HepG2 (cell line): ENCODE measurements around the gene MUC6. TPM values are rescaled to one million over a fixed set of nuclear protein-coding genes. Genes with fewer than 3 reads are reported as not detected.

Experiments used
- ATAC-seq: fragments of 200-7000 bp; cut with Tn5 transposase; 3 replicates; pipeline ENCODE4 v1.9.1; 2020; ENCODE audit warnings: mild to moderate bottlenecking, moderate library complexity
- BruUV-seq: library from RNA; stranded (reverse); fragments of 400-500 nt; replicated peaks from 2 replicates; lab custom pipeline; 2021; lab: Mats Ljungman, UMichigan
- CTCF ChIA-PET: fragments of 300-600 bp; formaldehyde crosslinking; extraction: SDS; loops from one replicate; lab custom pipeline; 2021; ENCODE audit warnings: low total read pairs, inconsistent platforms, low intra/inter-chr PET ratio; lab: Yijun Ruan, JAX
- POLR2A ChIA-PET: fragments of 350-600 bp; sonication (Branson Sonifier 250); formaldehyde crosslinking; loops from one replicate; lab custom pipeline; 2020; ENCODE audit warnings: antibody characterized with exemption, inconsistent platforms; lab: Yijun Ruan, JAX
- DNase-seq: peaks from one replicate; pipeline ENCODE4 v3.0.0-alpha.2; 2015; ENCODE audit warnings: low spot score
- FAIRE-seq: peaks from 3 replicates; lab custom pipeline; 2011; peaks lifted over from hg19 to GRCh38; lab: Jason Lieb, UNC
- H2AFZ ChIP-seq: one replicate; pipeline ENCODE4 v1.6.1; 2011; ENCODE audit warnings: low read length, inconsistent platforms
- H3K27ac ChIP-seq: fragments of 300-600 bp; 3 replicates; pipeline ENCODE4 v1.8.0; 2011; ENCODE audit warnings: mixed run types, mild to moderate bottlenecking, mixed read lengths, low read length, inconsistent platforms; ENCODE audit not compliant: insufficient read depth; ENCODE audit errors: extremely low read length
- H3K27me3 ChIP-seq, 2 experiments: fragments of 200-600 bp in 1 of 2; 2 replicates in 1 of 2; 3 replicates in 1 of 2; pipeline versions ENCODE4 v1.6.0 to v1.8.0; 2011; ENCODE audit warnings: low read length in 2 of 2, mild to moderate bottlenecking in 2 of 2, moderate library complexity in 2 of 2, inconsistent platforms in 1 of 2; ENCODE audit not compliant: insufficient read depth in 2 of 2, control insufficient read depth in 1 of 2
- H3K36me3 ChIP-seq, 2 experiments: fragments of 200-600 bp in 1 of 2; replicated peaks in 1 of 2; 2 replicates in 1 of 2; 3 replicates in 1 of 2; pipeline versions ENCODE4 v1.5.1 to v1.8.0; 2011; ENCODE audit warnings: low read length in 2 of 2, inconsistent platforms in 1 of 2; ENCODE audit not compliant: insufficient read depth in 2 of 2, control insufficient read depth in 1 of 2
- H3K4me1 ChIP-seq: 2 replicates; pipeline ENCODE4 v1.5.1; 2012; ENCODE audit warnings: low read length, inconsistent platforms; ENCODE audit not compliant: insufficient read depth
- H3K4me2 ChIP-seq: 2 replicates; pipeline ENCODE4 v1.6.0; 2011; ENCODE audit warnings: low read depth, low read length, inconsistent platforms
- H3K4me3 ChIP-seq, 3 experiments: fragments of 200-600 bp in 1 of 3; sonication (generic), shearing (Covaris generic) in 1 of 3; replicated peaks in 1 of 3; 2 replicates each; pipeline ENCODE4 v1.5.1; 2011 to 2016; ENCODE audit warnings: low read length in 3 of 3, inconsistent platforms in 2 of 3, low read depth in 2 of 3, mild to moderate bottlenecking in 2 of 3, control low read depth in 1 of 3, mixed read lengths in 1 of 3; ENCODE audit not compliant: insufficient read depth in 1 of 3
- H3K79me2 ChIP-seq: one replicate; pipeline ENCODE4 v1.6.1; 2011; ENCODE audit warnings: low read length, inconsistent platforms; ENCODE audit not compliant: insufficient read depth
- H3K9ac ChIP-seq: 2 replicates; pipeline ENCODE4 v1.6.0; 2011; ENCODE audit warnings: mild to moderate bottlenecking, low read depth, low read length, inconsistent platforms; ENCODE audit not compliant: insufficient read depth
- H3K9me3 ChIP-seq: 2 replicates; pipeline ENCODE4 v1.5.1; 2012; ENCODE audit warnings: mild to moderate bottlenecking, low read length
- H4K20me1 ChIP-seq: 2 replicates; pipeline ENCODE4 v1.6.0; 2011; ENCODE audit warnings: inconsistent platforms, mild to moderate bottlenecking, low read length, moderate library complexity; ENCODE audit not compliant: insufficient read depth
- CBX5 ChIP-seq: sonication (generic); formaldehyde crosslinking; IDR thresholded peaks from 2 replicates; pipeline ENCODE4 v1.4.0; 2020; ENCODE audit warnings: missing genetic modification reagents, borderline replicate concordance
- KLF16 ChIP-seq, 2 experiments: sonication (generic) in 1 of 2; formaldehyde crosslinking in 1 of 2; IDR thresholded peaks; 2 replicates each; pipeline versions ENCODE4 v1.6.1 to v1.8.0; 2016 to 2023; ENCODE audit warnings: missing genetic modification reagents in 2 of 2, missing compliant biosample characterization in 1 of 2
- MLXIP ChIP-seq: sonication (generic); formaldehyde crosslinking; IDR thresholded peaks from 2 replicates; pipeline ENCODE4 v1.9.0; 2021; ENCODE audit warnings: missing genetic modification reagents, borderline replicate concordance
- NFYB ChIP-seq: sonication (generic); formaldehyde crosslinking; IDR thresholded peaks from 2 replicates; pipeline ENCODE4 v1.4.0; 2020; ENCODE audit warnings: missing genetic modification reagents
- THAP11 ChIP-seq: IDR thresholded peaks from 2 replicates; pipeline ENCODE4 v1.6.1; 2016; ENCODE audit warnings: missing biosample characterization, missing genetic modification reagents
- WGBS: methylation state at CpG from one replicate; pipeline ENCODE4 v1.1.6; 2017; ENCODE audit warnings: low lambda C conversion rate; 5-methylcytosine and 5-hydroxymethylcytosine counted together
- in situ Hi-C: cut with HindIII; loops from 2 replicates; pipeline ENCODE4 v1.10.0; 2017; ENCODE audit warnings: low pct_unique_long_range_greater_than_20kb; ENCODE audit not compliant: extremely low pct_ligation_motif_present
- intact Hi-C: fragments of 100-400 bp; cut with micrococcal nuclease; formaldehyde crosslinking; loops from one replicate; pipeline ENCODE4 v1.10.0; 2022; ENCODE audit not compliant: unreplicated experiment
- polyA plus RNA-seq, 8 experiments: library from polyadenylated mRNA; depleted of rRNA in 3 of 8; stranded (reverse) in 7 of 8; unstranded in 1 of 8; fragments of >200 nt; fragmentation: Illumina TruSeq in 4 of 8; extraction: Trizol in 4 of 8; gene quantifications; 2 replicates each; pipeline versions ENCODE4 v1.2.1 to v1.2.3, GENCODE V29; 2011 to 2016; ENCODE audit warnings: low read depth in 4 of 8, missing spikeins in 1 of 8, mixed read lengths in 1 of 8; ENCODE audit not compliant: insufficient read depth in 1 of 8
- total RNA-seq, 5 experiments: library from RNA; depleted of rRNA; stranded (reverse); fragments of >200 nt; fragmentation: Illumina TruSeq; extraction: Trizol; gene quantifications; 2 replicates each; pipeline ENCODE4 v1.2.3, GENCODE V29; 2016; ENCODE audit warnings: low read depth in 1 of 5
- TF ChIP-seq, protein P1 (sequence below): sonication (generic); formaldehyde crosslinking; IDR thresholded peaks from 2 replicates; pipeline ENCODE4 v1.4.0; 2020; ENCODE audit warnings: mild to moderate bottlenecking, missing genetic modification reagents
- TF ChIP-seq, protein P2 (sequence below): IDR thresholded peaks from 2 replicates; pipeline ENCODE4 v1.6.1; 2016; ENCODE audit warnings: mild to moderate bottlenecking, missing biosample characterization, missing genetic modification reagents

Gene MUC6
- total and polyA plus RNA-seq, 2 of the 13 experiments (the other 11 are each of a cell fraction or from before 2014, with no cell fraction given): not detected

- TF ChIP-seq, protein P1, sequence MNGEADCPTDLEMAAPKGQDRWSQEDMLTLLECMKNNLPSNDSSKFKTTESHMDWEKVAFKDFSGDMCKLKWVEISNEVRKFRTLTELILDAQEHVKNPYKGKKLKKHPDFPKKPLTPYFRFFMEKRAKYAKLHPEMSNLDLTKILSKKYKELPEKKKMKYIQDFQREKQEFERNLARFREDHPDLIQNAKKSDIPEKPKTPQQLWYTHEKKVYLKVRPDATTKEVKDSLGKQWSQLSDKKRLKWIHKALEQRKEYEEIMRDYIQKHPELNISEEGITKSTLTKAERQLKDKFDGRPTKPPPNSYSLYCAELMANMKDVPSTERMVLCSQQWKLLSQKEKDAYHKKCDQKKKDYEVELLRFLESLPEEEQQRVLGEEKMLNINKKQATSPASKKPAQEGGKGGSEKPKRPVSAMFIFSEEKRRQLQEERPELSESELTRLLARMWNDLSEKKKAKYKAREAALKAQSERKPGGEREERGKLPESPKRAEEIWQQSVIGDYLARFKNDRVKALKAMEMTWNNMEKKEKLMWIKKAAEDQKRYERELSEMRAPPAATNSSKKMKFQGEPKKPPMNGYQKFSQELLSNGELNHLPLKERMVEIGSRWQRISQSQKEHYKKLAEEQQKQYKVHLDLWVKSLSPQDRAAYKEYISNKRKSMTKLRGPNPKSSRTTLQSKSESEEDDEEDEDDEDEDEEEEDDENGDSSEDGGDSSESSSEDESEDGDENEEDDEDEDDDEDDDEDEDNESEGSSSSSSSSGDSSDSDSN (CRISPR knock-in tag): no peak
Measured at GRCh38 chr11:1055109-1055703, 18.7 kb upstream of the MUC6 start (continued).

DNA sequence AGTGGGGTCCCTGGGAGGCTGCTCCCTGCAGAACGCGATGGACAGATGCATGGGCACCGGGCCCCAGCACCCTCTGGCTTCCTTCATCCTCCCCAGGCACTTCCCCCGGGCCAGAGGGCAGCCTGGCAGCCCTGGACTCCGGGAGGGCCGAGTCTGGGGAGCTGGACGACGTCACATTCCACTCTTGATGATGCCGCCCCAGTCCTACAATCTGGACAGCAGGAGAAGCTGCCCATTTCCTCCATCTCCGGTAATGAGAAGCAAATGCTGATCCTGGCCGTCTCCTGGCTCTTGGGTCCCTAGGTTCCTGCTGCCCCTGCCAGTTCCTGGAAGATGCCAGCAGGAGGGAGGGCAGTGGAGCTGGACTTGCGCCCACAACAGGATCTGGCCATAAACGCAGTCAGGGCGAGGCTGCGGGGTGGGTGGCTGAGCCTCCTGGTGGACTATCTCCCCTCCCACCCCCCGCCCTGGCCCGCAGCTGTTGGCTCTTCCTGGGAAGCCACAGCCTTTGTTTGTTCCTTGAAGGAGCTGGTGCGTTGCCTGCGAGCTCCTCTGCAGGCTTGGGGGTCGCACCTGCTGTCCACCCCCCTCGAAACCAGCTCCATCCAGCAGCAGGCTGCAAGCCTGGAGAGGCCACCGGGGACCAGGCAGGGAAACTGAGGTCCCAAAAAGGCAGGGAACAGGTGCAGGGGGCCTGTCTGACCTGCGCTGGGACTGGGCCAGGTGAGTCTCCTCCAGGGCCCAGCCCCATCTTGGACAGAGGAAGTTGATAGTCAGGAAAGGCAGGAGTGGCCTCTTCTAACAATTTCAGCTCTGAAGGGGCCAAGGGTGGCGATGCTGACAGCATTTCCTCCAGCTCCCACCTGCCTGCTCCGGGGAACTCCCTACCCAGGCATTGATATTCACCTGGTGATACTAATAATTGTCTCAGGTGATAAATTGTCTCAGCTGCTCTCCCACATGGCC lies 17.9 kb upstream of the MUC6 start:
- Histone ChIP-seq H3K4me1 (no peaks in the 10 kb centered on the region), H2AFZ (no peak overlapping the region)
- no peak for TF ChIP-seq THAP11
- TF ChIP-seq, protein P2, sequence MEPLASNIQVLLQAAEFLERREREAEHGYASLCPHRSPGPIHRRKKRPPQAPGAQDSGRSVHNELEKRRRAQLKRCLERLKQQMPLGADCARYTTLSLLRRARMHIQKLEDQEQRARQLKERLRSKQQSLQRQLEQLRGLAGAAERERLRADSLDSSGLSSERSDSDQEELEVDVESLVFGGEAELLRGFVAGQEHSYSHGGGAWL: no peak
- TF ChIP-seq MLXIP (CRISPR knock-in tag): no peak
- TF ChIP-seq CBX5 (CRISPR knock-in tag): no peak
- TF ChIP-seq NFYB: no peak
- no peak for TF ChIP-seq KLF16 (CRISPR knock-in tag; IDR thresholded peaks at IDR 0.05)
- TF ChIP-seq, all 625 proteins: peak for 0
- POLR2A ChIA-PET: no interaction called here
- no peaks in the 10 kb centered on the region for H3K36me3 ChIP-seq
- ATAC-seq: no peak
- in situ Hi-C loops: loop anchor here (10.0 kb wide), 1 partner anchor 170 kb away; no protein-coding TSS in a partner anchor
- no peak overlapping the region for H3K4me3 ChIP-seq
- H4K20me1 ChIP-seq: no peaks in the 10 kb centered on the region
- H3K9ac ChIP-seq: no peak overlapping the region
- H3K27me3 ChIP-seq: peaks cover 16 to 84% of the 10 kb centered on the region in 2 experiments
- no peak overlapping the region for H3K27ac ChIP-seq
- no peaks in the 10 kb centered on the region for H3K79me2 ChIP-seq
- no peak for FAIRE-seq
- CTCF ChIA-PET: no interaction called here
- BruUV-seq: no TSS peak
- intact Hi-C loops: no loop called here
- no peaks in the 10 kb centered on the region for H3K9me3 ChIP-seq
- no peak for DNase-seq
- H3K4me2 ChIP-seq: no peak overlapping the region
- 8% methylated on average over 4 of the region's 25 CpGs for WGBS
